Endothelial cell of umbilical vein (primary cell): ENCODE measurements around the gene UBE2D2. TPM values are rescaled to one million over a fixed set of nuclear protein-coding genes. Genes with fewer than 3 reads are reported as not detected.

Experiments used
- BruUV-seq: library from RNA; stranded (reverse); fragments of 400-500 nt; replicated peaks from 2 replicates; lab custom pipeline; 2021; lab: Mats Ljungman, UMichigan
- CTCF ChIA-PET: fragments of 300-600, 350-600 bp; sonication (Branson Sonifier 250); formaldehyde crosslinking; loops from one replicate; lab custom pipeline; 2021; ENCODE audit warnings: antibody characterized with exemption, inconsistent platforms; lab: Charles Lee
- POLR2A ChIA-PET: fragments of 300-600, 350-600 bp; sonication (Branson Sonifier 250); formaldehyde crosslinking; loops from one replicate; lab custom pipeline; 2021; ENCODE audit warnings: antibody characterized with exemption, inconsistent platforms; lab: Charles Lee
- DNase-seq: peaks from one replicate; pipeline ENCODE4 v3.0.0-alpha.2; 2011; ENCODE audit warnings: low read depth, low spot score
- FAIRE-seq: peaks from 2 replicates; lab custom pipeline; 2011; peaks lifted over from hg19 to GRCh38; lab: Jason Lieb, UNC
- H2AFZ ChIP-seq: 2 replicates; pipeline ENCODE4 v1.6.0; 2012; ENCODE audit warnings: low read depth, low read length, control low read depth, inconsistent platforms
- H3K27ac ChIP-seq: 2 replicates; pipeline ENCODE4 v1.5.1; 2011; ENCODE audit warnings: low read depth, mild to moderate bottlenecking, control low read depth, low read length, moderate library complexity; ENCODE audit not compliant: insufficient read depth
- H3K27me3 ChIP-seq, 2 experiments: 2 replicates each; pipeline versions ENCODE4 v1.6.0 to v1.6.1; 2011; ENCODE audit warnings: low read length in 2 of 2, mixed read lengths in 1 of 2; ENCODE audit not compliant: control insufficient read depth in 2 of 2, insufficient read depth in 2 of 2
- H3K36me3 ChIP-seq, 2 experiments: 2 replicates in 1 of 2; 3 replicates in 1 of 2; pipeline ENCODE4 v1.5.1; 2011; ENCODE audit warnings: low read length in 2 of 2, mild to moderate bottlenecking in 1 of 2, moderate library complexity in 1 of 2; ENCODE audit not compliant: control insufficient read depth in 2 of 2, insufficient read depth in 2 of 2; ENCODE audit errors: extremely low read depth in 1 of 2
- H3K4me1 ChIP-seq: 3 replicates; pipeline ENCODE4 v1.5.1; 2011; ENCODE audit warnings: mild to moderate bottlenecking, low read length; ENCODE audit not compliant: control insufficient read depth, insufficient read depth; ENCODE audit errors: extremely low read depth
- H3K4me2 ChIP-seq: 2 replicates; pipeline ENCODE4 v1.6.1; 2011; ENCODE audit warnings: low read length, control low read depth, mixed read lengths; ENCODE audit not compliant: insufficient read depth
- H3K4me3 ChIP-seq, 3 experiments: fragments of 200-600 bp in 1 of 3; sonication (generic), shearing (Covaris generic) in 1 of 3; replicated peaks in 1 of 3; 2 replicates each; pipeline ENCODE4 v1.5.1; 2011 to 2016; ENCODE audit warnings: control low read depth in 3 of 3, low read length in 3 of 3, mild to moderate bottlenecking in 2 of 3, inconsistent platforms in 1 of 3, low read depth in 1 of 3, moderate library complexity in 1 of 3; ENCODE audit not compliant: insufficient read depth in 1 of 3
- H3K79me2 ChIP-seq: 2 replicates; pipeline ENCODE4 v1.6.0; 2012; ENCODE audit warnings: low read length, inconsistent platforms; ENCODE audit not compliant: control insufficient read depth, insufficient read depth
- H3K9ac ChIP-seq: replicated peaks from 2 replicates; pipeline ENCODE3; 2011; ENCODE audit warnings: low read length, control low read depth; ENCODE audit not compliant: insufficient read depth; ENCODE audit errors: extremely low read depth
- H3K9me1 ChIP-seq: replicated peaks from 3 replicates; pipeline ENCODE4 v1.6.0; 2011; ENCODE audit warnings: mild to moderate bottlenecking, low read length; ENCODE audit not compliant: control insufficient read depth, insufficient read depth; ENCODE audit errors: extremely low read depth
- H3K9me3 ChIP-seq: replicated peaks from 2 replicates; pipeline ENCODE4 v1.5.1; 2012; ENCODE audit warnings: low read length, inconsistent platforms; ENCODE audit not compliant: control insufficient read depth, insufficient read depth
- H4K20me1 ChIP-seq: replicated peaks from 2 replicates; pipeline ENCODE3; 2011; ENCODE audit warnings: mild to moderate bottlenecking, low read length; ENCODE audit not compliant: control insufficient read depth, insufficient read depth; ENCODE audit errors: extremely low read depth
- EZH2 ChIP-seq: IDR thresholded peaks from 2 replicates; pipeline ENCODE4 v1.6.1; 2012; ENCODE audit warnings: borderline replicate concordance, low read depth, mild to moderate bottlenecking, moderate library complexity, low read length, inconsistent platforms; ENCODE audit not compliant: severe bottlenecking
- GATA2 ChIP-seq: IDR thresholded peaks from 2 replicates; pipeline ENCODE4 v1.7.0; 2011; ENCODE audit warnings: low read depth, mild to moderate bottlenecking, moderate library complexity, mixed read lengths, low read length; ENCODE audit not compliant: insufficient read length, insufficient read depth
- JUN ChIP-seq: IDR thresholded peaks from 2 replicates; pipeline ENCODE4 v1.6.1; 2011; ENCODE audit warnings: borderline replicate concordance, low read depth; ENCODE audit not compliant: insufficient read length, insufficient read depth
- POLR2A ChIP-seq: IDR thresholded peaks from 2 replicates; pipeline ENCODE4 v1.6.1; 2012; ENCODE audit warnings: low read depth, mild to moderate bottlenecking, control low read depth, low read length
- POLR2AphosphoS5 ChIP-seq: IDR thresholded peaks from 2 replicates; pipeline ENCODE4 v1.6.1; 2012; ENCODE audit warnings: low read depth, mild to moderate bottlenecking, control low read depth, low read length, moderate library complexity; ENCODE audit not compliant: insufficient read depth
- dilution Hi-C: fragments of 300-500 bp; cut with MboI; formaldehyde crosslinking; loops from one replicate; pipeline ENCODE4 v1.15.0; 2019; ENCODE audit warnings: low sequenced_read_pairs; ENCODE audit not compliant: extremely low pct_ligation_motif_present
- intact Hi-C: fragments of 100-400 bp; cut with micrococcal nuclease; formaldehyde crosslinking; loops from one replicate; pipeline ENCODE4 v1.10.0; 2022
- polyA plus RNA-seq, 4 experiments: library from polyadenylated mRNA; depleted of rRNA in 3 of 4; stranded (reverse) in 3 of 4; unstranded in 1 of 4; fragments of >200 nt; gene quantifications; 2 replicates each; pipeline versions ENCODE4 v1.2.1 to v1.2.3, GENCODE V29; 2011 to 2012; ENCODE audit warnings: missing spikeins in 1 of 4
- total RNA-seq: library from RNA; stranded (reverse); gene quantifications from 2 replicates; pipeline ENCODE4 v1.2.3, GENCODE V29; 2021
- TF ChIP-seq, protein P1 (sequence below), 2 donors: IDR thresholded peaks; 1 replicate in 1 of 2; 2 replicates in 1 of 2; pipeline ENCODE4 v1.5.1; 2011; ENCODE audit warnings: low read length in 2 of 2, mild to moderate bottlenecking in 2 of 2, moderate library complexity in 2 of 2, control low read depth in 1 of 2, inconsistent platforms in 1 of 2, low read depth in 1 of 2; ENCODE audit not compliant: insufficient read depth in 1 of 2; ENCODE audit errors: extremely low read depth in 1 of 2

The UBE2D2 gene
- total and polyA plus RNA-seq, 2 donors (not counting 3 experiments of a cell fraction or from before 2014, with no cell fraction given), result 45.0 to 156 TPM

- no peaks in the 10 kb centered on the region for H3K79me2 ChIP-seq
- peaks cover 2% of the 10 kb centered on the region for H4K20me1 ChIP-seq
- CTCF ChIA-PET, result interaction anchor here (0.5 to 10.3 kb wide), 15 partner anchors 10 to 337 kb away, joined by 3 to 240 read pairs (median 7); partner anchors contain the start of gene CXXC5
- peaks cover 19 to 23% of the 10 kb centered on the region in 2 experiments for H3K36me3 ChIP-seq
- H3K27me3 ChIP-seq, result no peaks in the 10 kb centered on the region
- H3K9ac ChIP-seq, result no peak overlapping the region
- TF ChIP-seq JUN (no peak), GATA2 (no peak), EZH2 (no peak), POLR2A (no peak), POLR2AphosphoS5 (no peak)
- TF ChIP-seq, protein P1, sequence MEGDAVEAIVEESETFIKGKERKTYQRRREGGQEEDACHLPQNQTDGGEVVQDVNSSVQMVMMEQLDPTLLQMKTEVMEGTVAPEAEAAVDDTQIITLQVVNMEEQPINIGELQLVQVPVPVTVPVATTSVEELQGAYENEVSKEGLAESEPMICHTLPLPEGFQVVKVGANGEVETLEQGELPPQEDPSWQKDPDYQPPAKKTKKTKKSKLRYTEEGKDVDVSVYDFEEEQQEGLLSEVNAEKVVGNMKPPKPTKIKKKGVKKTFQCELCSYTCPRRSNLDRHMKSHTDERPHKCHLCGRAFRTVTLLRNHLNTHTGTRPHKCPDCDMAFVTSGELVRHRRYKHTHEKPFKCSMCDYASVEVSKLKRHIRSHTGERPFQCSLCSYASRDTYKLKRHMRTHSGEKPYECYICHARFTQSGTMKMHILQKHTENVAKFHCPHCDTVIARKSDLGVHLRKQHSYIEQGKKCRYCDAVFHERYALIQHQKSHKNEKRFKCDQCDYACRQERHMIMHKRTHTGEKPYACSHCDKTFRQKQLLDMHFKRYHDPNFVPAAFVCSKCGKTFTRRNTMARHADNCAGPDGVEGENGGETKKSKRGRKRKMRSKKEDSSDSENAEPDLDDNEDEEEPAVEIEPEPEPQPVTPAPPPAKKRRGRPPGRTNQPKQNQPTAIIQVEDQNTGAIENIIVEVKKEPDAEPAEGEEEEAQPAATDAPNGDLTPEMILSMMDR (IDR thresholded peaks at IDR 0.05; ENCODE audit: extremely low read depth in 1 of 2, insufficient read depth in 1 of 2, low read depth in 1 of 2, low read length in 2 of 2), result no peak
- intact Hi-C loops, result loop anchor here (2.0 kb wide), 2 partner anchors 57 to 209 kb away; no protein-coding TSS in a partner anchor
- no peak for DNase-seq
- no peak overlapping the region for H3K27ac ChIP-seq
- dilution Hi-C loops, result no loop called here
- peaks cover 14% of the 10 kb centered on the region for H3K4me1 ChIP-seq
- H3K9me1 ChIP-seq, result no peaks in the 10 kb centered on the region
- no peak overlapping the region for H3K4me3 ChIP-seq
- POLR2A ChIA-PET, result interaction anchor here (0.9 kb wide), 1 partner anchor 69 kb away, joined by 3 read pairs; no protein-coding TSS in a partner anchor
- no peak for FAIRE-seq
- no peak overlapping the region for H2AFZ ChIP-seq
- H3K9me3 ChIP-seq, result no peaks in the 10 kb centered on the region
- no peak overlapping the region for H3K4me2 ChIP-seq
- BruUV-seq, result no TSS peak
These were observed 70.5 kb downstream of the UBE2D2 start for GRCh38 chr5:139631520-139632165.
